GM12892 (cell line): ENCODE data around the gene SLIT3.

Source experiments
- POLR2A ChIP-seq: IDR thresholded peaks from 2 replicates; pipeline ENCODE4 v1.6.1; 2011; ENCODE audit warnings: low read depth, low read length, control low read depth
- TAF1 ChIP-seq: IDR thresholded peaks from 2 replicates; pipeline ENCODE4 v1.6.1; 2011; ENCODE audit warnings: low read depth, mild to moderate bottlenecking, control low read depth, low read length, borderline replicate concordance

DNA sequence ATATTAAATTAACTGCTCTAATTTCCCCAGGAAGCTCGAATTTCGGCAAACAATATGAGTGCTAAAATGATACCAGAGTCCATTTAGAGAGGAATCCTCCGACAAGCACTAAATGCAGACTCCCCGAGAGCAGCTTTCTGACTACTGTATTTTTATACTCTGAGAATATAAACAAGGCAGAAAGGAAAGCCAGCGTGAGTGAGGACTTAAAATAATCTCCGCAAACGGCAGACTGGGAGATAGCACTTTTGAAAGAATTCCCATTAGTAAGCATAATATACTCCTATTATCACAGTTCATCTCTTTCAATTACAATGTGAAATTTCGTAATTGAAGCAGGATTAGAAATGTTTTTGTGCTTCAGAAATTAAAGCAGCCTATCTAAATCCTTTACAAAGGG lies 452.4 kb downstream of the SLIT3 start:
- TF ChIP-seq POLR2A (no peak), TAF1 (no peak)
